ENCODE results near the gene DBX1.

DNA sequence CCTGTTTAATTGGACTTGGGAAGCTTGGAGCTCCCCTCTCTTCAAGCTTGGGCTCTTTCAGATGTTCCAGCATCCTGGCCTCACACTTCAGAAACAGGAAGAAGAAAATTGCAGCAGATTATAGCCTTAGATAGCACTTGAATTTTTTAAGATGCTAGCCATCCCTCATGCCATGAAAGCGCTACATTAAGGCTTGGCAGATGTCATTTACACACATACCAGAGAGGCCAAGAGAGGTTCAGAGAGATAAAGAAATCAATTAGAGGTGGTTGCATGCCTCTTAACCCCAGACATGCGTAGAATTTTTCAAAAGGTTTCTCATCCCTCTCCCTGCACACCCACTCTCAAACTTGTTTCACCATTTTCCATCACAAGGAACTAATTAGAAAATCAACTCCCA is 31.9 kb upstream of the DBX1 start:
- TF ChIP-seq, protein P1, sequence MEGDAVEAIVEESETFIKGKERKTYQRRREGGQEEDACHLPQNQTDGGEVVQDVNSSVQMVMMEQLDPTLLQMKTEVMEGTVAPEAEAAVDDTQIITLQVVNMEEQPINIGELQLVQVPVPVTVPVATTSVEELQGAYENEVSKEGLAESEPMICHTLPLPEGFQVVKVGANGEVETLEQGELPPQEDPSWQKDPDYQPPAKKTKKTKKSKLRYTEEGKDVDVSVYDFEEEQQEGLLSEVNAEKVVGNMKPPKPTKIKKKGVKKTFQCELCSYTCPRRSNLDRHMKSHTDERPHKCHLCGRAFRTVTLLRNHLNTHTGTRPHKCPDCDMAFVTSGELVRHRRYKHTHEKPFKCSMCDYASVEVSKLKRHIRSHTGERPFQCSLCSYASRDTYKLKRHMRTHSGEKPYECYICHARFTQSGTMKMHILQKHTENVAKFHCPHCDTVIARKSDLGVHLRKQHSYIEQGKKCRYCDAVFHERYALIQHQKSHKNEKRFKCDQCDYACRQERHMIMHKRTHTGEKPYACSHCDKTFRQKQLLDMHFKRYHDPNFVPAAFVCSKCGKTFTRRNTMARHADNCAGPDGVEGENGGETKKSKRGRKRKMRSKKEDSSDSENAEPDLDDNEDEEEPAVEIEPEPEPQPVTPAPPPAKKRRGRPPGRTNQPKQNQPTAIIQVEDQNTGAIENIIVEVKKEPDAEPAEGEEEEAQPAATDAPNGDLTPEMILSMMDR (IDR thresholded peaks at IDR 0.05; ENCODE audit: low read depth, low read length, missing input control) = no peak
- TF ChIP-seq EGR1 (IDR thresholded peaks at IDR 0.05; ENCODE audit: low read depth in 2 of 2) (no peak), JUND (IDR thresholded peaks at IDR 0.05) (no peak), RAD21 (IDR thresholded peaks at IDR 0.05) (no peak), FOXA1 (IDR thresholded peaks at IDR 0.05) (no peak)
- TF ChIP-seq, protein P2, sequence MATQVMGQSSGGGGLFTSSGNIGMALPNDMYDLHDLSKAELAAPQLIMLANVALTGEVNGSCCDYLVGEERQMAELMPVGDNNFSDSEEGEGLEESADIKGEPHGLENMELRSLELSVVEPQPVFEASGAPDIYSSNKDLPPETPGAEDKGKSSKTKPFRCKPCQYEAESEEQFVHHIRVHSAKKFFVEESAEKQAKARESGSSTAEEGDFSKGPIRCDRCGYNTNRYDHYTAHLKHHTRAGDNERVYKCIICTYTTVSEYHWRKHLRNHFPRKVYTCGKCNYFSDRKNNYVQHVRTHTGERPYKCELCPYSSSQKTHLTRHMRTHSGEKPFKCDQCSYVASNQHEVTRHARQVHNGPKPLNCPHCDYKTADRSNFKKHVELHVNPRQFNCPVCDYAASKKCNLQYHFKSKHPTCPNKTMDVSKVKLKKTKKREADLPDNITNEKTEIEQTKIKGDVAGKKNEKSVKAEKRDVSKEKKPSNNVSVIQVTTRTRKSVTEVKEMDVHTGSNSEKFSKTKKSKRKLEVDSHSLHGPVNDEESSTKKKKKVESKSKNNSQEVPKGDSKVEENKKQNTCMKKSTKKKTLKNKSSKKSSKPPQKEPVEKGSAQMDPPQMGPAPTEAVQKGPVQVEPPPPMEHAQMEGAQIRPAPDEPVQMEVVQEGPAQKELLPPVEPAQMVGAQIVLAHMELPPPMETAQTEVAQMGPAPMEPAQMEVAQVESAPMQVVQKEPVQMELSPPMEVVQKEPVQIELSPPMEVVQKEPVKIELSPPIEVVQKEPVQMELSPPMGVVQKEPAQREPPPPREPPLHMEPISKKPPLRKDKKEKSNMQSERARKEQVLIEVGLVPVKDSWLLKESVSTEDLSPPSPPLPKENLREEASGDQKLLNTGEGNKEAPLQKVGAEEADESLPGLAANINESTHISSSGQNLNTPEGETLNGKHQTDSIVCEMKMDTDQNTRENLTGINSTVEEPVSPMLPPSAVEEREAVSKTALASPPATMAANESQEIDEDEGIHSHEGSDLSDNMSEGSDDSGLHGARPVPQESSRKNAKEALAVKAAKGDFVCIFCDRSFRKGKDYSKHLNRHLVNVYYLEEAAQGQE (IDR thresholded peaks at IDR 0.05) = no peak
- TF ChIP-seq, protein P3, sequence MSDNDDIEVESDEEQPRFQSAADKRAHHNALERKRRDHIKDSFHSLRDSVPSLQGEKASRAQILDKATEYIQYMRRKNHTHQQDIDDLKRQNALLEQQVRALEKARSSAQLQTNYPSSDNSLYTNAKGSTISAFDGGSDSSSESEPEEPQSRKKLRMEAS (IDR thresholded peaks at IDR 0.05) = no peak
- TF ChIP-seq, protein P4, sequence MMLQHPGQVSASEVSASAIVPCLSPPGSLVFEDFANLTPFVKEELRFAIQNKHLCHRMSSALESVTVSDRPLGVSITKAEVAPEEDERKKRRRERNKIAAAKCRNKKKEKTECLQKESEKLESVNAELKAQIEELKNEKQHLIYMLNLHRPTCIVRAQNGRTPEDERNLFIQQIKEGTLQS (IDR thresholded peaks at IDR 0.05) = no peak
